Vagina (tissue), 2 donors: Measurements from ENCODE around the gene CCDC40.

Experiments used
- CTCF ChIP-seq, 3 experiments: fragments of 450-650 bp in 2 of 3; fragments of 200-600 bp in 1 of 3; sonication (generic) in 1 of 3; IDR thresholded peaks; one replicate each; pipeline ENCODE4 v1.5.1; 2017 to 2019; ENCODE audit warnings: antibody characterized with exemption in 3 of 3, mild to moderate bottlenecking in 2 of 3, moderate library complexity in 2 of 3
- POLR2AphosphoS5 ChIP-seq, 2 donors: sonication (generic); formaldehyde crosslinking; IDR thresholded peaks; one replicate each; pipeline ENCODE4 v1.9.0; 2017; ENCODE audit warnings: antibody characterized with exemption in 2 of 2, mild to moderate bottlenecking in 2 of 2, low read depth in 1 of 2; ENCODE audit not compliant: insufficient read depth in 1 of 2

GRCh38 chr17:80095844-80096475, 59.5 kb downstream of the CCDC40 start:
- no peak for TF ChIP-seq CTCF (IDR thresholded peaks at IDR 0.05)
- TF ChIP-seq POLR2AphosphoS5 (IDR thresholded peaks at IDR 0.05; ENCODE audit: insufficient read depth in 1 of 2, low read depth in 1 of 2): no peak
